22Rv1 (cell line): ENCODE measurements around the gene VSTM2B.

Source experiments
- ZFX ChIP-seq: fragments of 450-650 bp; IDR thresholded peaks from 2 replicates; pipeline ENCODE4 v1.6.1; 2017; ENCODE audit warnings: antibody characterized with exemption, borderline replicate concordance
- TF ChIP-seq, protein P1 (sequence below): fragments of 450-650 bp; IDR thresholded peaks from 2 replicates; pipeline ENCODE4 v1.5.1; 2017; ENCODE audit warnings: mild to moderate bottlenecking

DNA sequence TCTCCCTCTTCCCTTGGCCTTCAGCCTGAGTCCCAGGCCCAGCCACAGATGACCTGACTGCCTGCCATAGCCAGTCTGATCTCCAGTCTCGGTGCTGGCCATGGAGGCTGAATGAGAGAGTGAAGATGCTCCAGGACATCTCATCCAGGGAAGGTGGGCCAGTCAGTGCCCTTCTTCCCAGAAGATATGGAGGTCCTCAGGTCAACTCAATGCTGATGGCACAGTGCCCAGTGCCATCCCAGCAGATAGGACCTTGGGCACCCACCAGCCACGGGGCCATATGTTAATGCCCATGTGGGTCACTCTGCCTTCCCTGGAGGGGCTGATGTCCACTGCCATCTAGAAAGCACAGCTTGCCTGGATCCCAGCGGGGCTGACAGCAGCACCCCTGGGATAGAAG, 7.2 kb downstream of the VSTM2B start:
- TF ChIP-seq, protein P1, sequence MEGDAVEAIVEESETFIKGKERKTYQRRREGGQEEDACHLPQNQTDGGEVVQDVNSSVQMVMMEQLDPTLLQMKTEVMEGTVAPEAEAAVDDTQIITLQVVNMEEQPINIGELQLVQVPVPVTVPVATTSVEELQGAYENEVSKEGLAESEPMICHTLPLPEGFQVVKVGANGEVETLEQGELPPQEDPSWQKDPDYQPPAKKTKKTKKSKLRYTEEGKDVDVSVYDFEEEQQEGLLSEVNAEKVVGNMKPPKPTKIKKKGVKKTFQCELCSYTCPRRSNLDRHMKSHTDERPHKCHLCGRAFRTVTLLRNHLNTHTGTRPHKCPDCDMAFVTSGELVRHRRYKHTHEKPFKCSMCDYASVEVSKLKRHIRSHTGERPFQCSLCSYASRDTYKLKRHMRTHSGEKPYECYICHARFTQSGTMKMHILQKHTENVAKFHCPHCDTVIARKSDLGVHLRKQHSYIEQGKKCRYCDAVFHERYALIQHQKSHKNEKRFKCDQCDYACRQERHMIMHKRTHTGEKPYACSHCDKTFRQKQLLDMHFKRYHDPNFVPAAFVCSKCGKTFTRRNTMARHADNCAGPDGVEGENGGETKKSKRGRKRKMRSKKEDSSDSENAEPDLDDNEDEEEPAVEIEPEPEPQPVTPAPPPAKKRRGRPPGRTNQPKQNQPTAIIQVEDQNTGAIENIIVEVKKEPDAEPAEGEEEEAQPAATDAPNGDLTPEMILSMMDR = no peak
- TF ChIP-seq ZFX = no peak
